Ramos (cell line): Measurements from ENCODE around the gene FAM89B.

Experiments
- in situ Hi-C: fragments of 300-500 bp; cut with MboI; formaldehyde crosslinking; loops from one replicate; pipeline ENCODE4 v1.14.3; 2022; ENCODE audit warnings: low sequenced_read_pairs; ENCODE audit not compliant: unreplicated experiment

Gene FAM89B

GRCh38 chr11:65538915-65539743 lies 33.2 kb upstream of the FAM89B start:
- in situ Hi-C loops = no loop called here

GRCh38 chr11:65539744-65540289 lies 32.5 kb upstream of the FAM89B start:
- in situ Hi-C loops = no loop called here

- in situ Hi-C loops = no loop called here
Measured at GRCh38 chr11:65540290-65541092, 31.8 kb upstream of the FAM89B start.

GRCh38 chr11:65541093-65541982 lies 31.0 kb upstream of the FAM89B start:
- in situ Hi-C loops = no loop called here

- in situ Hi-C loops = no loop called here
Measured at GRCh38 chr11:65542738-65543390, 29.5 kb upstream of the FAM89B start.

GRCh38 chr11:65545853-65546216 lies 26.5 kb upstream of the FAM89B start:
- in situ Hi-C loops = no loop called here

- in situ Hi-C loops = no loop called here
Measured at GRCh38 chr11:65546217-65546958, 25.9 kb upstream of the FAM89B start.

- in situ Hi-C loops = no loop called here
Measured at GRCh38 chr11:65547446-65548125, 24.8 kb upstream of the FAM89B start.

- in situ Hi-C loops = no loop called here
Measured at GRCh38 chr11:65548395-65548794, 23.9 kb upstream of the FAM89B start.

GRCh38 chr11:65549096-65549495 lies 23.2 kb upstream of the FAM89B start:
- in situ Hi-C loops = no loop called here

- in situ Hi-C loops = no loop called here
Measured at GRCh38 chr11:65551572-65552387, 20.6 kb upstream of the FAM89B start.

GRCh38 chr11:65552388-65552951 lies 19.9 kb upstream of the FAM89B start:
- in situ Hi-C loops = no loop called here

- in situ Hi-C loops = no loop called here
Measured at GRCh38 chr11:65553301-65554001, 18.9 kb upstream of the FAM89B start.

- in situ Hi-C loops = no loop called here
Measured at GRCh38 chr11:65554057-65554818, 18.1 kb upstream of the FAM89B start.

GRCh38 chr11:65554842-65555430 lies 17.4 kb upstream of the FAM89B start:
- in situ Hi-C loops = no loop called here
